ENCODE results near the gene CDK6.

Gene CDK6

DNA sequence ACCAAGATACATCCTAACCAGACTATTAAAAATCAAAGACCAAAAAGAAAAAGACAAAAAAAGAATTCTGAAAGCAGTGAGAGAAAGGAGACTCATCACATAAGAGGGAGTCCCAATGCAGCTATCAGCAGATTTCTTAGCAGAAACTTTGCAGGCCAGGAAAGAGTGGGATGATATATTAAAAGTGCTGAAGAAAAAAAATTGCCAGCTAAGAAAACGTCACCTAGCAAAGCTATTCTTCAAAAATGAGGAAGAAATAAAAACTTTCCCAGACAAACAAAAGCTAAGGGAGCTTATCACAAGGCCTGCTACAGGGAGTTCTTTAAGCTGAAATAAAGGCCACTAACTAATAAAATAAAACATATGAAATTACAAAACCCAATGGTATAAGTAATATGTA lies 40.5 kb upstream of the CDK6 start:
- H3K36me3 ChIP-seq (ENCODE audit: insufficient read depth, low read length): 0 out of 2 replicates have a peak, but pooled peaks cover 6% of the 10 kb centered on the region
- no peak overlapping the region for H3K4me2 ChIP-seq (ENCODE audit: insufficient read depth, low read length)
- no peak overlapping the region for H3K4me3 ChIP-seq (ENCODE audit: low read depth in 1 of 2, low read length in 2 of 2)
- no peak overlapping the region for H3K9ac ChIP-seq (ENCODE audit: low read depth, low read length)
- DNase-seq: no peak
- no peaks in the 10 kb centered on the region for H3K27me3 ChIP-seq (ENCODE audit: insufficient read depth, low read length, poor library complexity)
- H3K27ac ChIP-seq (ENCODE audit: low read length): no peak overlapping the region
- no peaks in the 10 kb centered on the region for H3K79me2 ChIP-seq (ENCODE audit: insufficient read depth, low read length)
- no peak for TF ChIP-seq EZH2 (IDR thresholded peaks at IDR 0.05; ENCODE audit: borderline replicate concordance, low read depth, low read length, severe bottlenecking)
- TF ChIP-seq, protein P1, sequence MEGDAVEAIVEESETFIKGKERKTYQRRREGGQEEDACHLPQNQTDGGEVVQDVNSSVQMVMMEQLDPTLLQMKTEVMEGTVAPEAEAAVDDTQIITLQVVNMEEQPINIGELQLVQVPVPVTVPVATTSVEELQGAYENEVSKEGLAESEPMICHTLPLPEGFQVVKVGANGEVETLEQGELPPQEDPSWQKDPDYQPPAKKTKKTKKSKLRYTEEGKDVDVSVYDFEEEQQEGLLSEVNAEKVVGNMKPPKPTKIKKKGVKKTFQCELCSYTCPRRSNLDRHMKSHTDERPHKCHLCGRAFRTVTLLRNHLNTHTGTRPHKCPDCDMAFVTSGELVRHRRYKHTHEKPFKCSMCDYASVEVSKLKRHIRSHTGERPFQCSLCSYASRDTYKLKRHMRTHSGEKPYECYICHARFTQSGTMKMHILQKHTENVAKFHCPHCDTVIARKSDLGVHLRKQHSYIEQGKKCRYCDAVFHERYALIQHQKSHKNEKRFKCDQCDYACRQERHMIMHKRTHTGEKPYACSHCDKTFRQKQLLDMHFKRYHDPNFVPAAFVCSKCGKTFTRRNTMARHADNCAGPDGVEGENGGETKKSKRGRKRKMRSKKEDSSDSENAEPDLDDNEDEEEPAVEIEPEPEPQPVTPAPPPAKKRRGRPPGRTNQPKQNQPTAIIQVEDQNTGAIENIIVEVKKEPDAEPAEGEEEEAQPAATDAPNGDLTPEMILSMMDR (IDR thresholded peaks at IDR 0.05; ENCODE audit: borderline replicate concordance, extremely low read depth, low read length, poor library complexity, severe bottlenecking): no peak
- ATAC-seq (ENCODE audit: insufficient read depth, low read depth): no peak
- no peaks in the 10 kb centered on the region for H4K20me1 ChIP-seq (ENCODE audit: insufficient read depth, low read length)
- H2AFZ ChIP-seq (ENCODE audit: low read depth, low read length): no peak overlapping the region
- no peaks in the 10 kb centered on the region for H3K4me1 ChIP-seq (ENCODE audit: insufficient read depth, low read length)
- peaks cover 4% of the 10 kb centered on the region for H3K9me3 ChIP-seq (ENCODE audit: insufficient read depth, low read length, severe bottlenecking)

DNA sequence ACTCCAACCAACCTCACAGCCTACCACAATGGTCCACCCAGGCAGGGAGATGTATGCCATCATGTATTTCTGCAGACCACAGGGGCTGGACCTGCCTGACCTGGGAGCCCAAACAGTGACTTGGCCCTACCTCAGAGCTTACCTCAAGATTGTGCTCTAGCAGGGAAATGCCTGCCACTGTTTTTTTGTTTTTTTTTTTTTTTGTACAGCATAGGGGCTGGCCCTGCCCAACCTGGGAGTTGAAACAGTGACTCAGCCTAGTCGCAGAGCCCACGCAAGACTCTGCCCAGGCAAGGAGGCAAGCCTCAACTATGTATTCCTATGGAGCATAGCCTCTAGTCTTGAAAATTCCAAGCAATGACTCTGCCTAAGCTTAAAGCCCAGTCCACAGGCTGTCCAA lies 39.3 kb upstream of the CDK6 start:
- no peak overlapping the region for H3K9ac ChIP-seq (ENCODE audit: low read depth, low read length)
- H3K79me2 ChIP-seq (ENCODE audit: insufficient read depth, low read length): no peaks in the 10 kb centered on the region
- 0 out of 2 replicates have a peak, but pooled peaks cover 6% of the 10 kb centered on the region for H3K36me3 ChIP-seq (ENCODE audit: insufficient read depth, low read length)
- H3K4me2 ChIP-seq (ENCODE audit: insufficient read depth, low read length): no peak overlapping the region
- no peak overlapping the region for H3K27ac ChIP-seq (ENCODE audit: low read length)
- H2AFZ ChIP-seq (ENCODE audit: low read depth, low read length): no peak overlapping the region
- no peak overlapping the region for H3K4me3 ChIP-seq (ENCODE audit: low read depth in 1 of 2, low read length in 2 of 2)
- H4K20me1 ChIP-seq (ENCODE audit: insufficient read depth, low read length): no peaks in the 10 kb centered on the region
- DNase-seq (no peak), ATAC-seq (ENCODE audit: insufficient read depth, low read depth) (peak; percentile 23; the same call in 1 of the 3 replicates)
- H3K9me3 ChIP-seq (ENCODE audit: insufficient read depth, low read length, severe bottlenecking): no peaks in the 10 kb centered on the region
- no peaks in the 10 kb centered on the region for H3K4me1 ChIP-seq (ENCODE audit: insufficient read depth, low read length)
- no peak for TF ChIP-seq EZH2 (IDR thresholded peaks at IDR 0.05; ENCODE audit: borderline replicate concordance, low read depth, low read length, severe bottlenecking)
- TF ChIP-seq, protein P1 (IDR thresholded peaks at IDR 0.05; ENCODE audit: borderline replicate concordance, extremely low read depth, low read length, poor library complexity, severe bottlenecking): no peak
- H3K27me3 ChIP-seq (ENCODE audit: insufficient read depth, low read length, poor library complexity): no peaks in the 10 kb centered on the region

DNA sequence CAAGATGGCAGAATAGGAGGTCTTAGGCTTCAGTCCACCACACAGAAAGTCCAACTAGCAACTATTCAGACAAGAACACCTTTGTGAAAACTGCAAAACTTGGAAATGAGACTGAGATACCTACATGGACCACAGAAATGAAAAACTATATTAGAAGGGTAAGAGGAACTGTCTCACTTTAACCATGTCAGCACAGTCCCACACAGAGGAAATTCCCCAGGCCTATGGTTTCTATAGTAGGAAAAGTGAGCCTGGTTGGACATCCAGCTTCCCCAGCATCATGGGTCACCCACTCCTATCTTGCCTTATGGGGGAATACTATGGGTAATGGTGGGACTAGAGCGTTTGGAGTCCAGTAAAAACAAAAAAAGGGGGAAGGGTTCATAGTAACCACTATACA lies 38.8 kb upstream of the CDK6 start:
- 0 out of 2 replicates have a peak, but pooled peaks cover 6% of the 10 kb centered on the region for H3K36me3 ChIP-seq (ENCODE audit: insufficient read depth, low read length)
- TF ChIP-seq EZH2 (IDR thresholded peaks at IDR 0.05; ENCODE audit: borderline replicate concordance, low read depth, low read length, severe bottlenecking): no peak
- TF ChIP-seq, protein P1 (IDR thresholded peaks at IDR 0.05; ENCODE audit: borderline replicate concordance, extremely low read depth, low read length, poor library complexity, severe bottlenecking): no peak
- ATAC-seq (ENCODE audit: insufficient read depth, low read depth): no peak
- H3K27me3 ChIP-seq (ENCODE audit: insufficient read depth, low read length, poor library complexity): no peaks in the 10 kb centered on the region
- H3K4me1 ChIP-seq (ENCODE audit: insufficient read depth, low read length): no peaks in the 10 kb centered on the region
- no peak for DNase-seq
- H3K27ac ChIP-seq (ENCODE audit: low read length): no peak overlapping the region
- H3K79me2 ChIP-seq (ENCODE audit: insufficient read depth, low read length): no peaks in the 10 kb centered on the region
- no peak overlapping the region for H3K4me2 ChIP-seq (ENCODE audit: insufficient read depth, low read length)
- H3K4me3 ChIP-seq (ENCODE audit: low read depth in 1 of 2, low read length in 2 of 2): no peak overlapping the region
- H3K9ac ChIP-seq (ENCODE audit: low read depth, low read length): no peak overlapping the region
- no peak overlapping the region for H2AFZ ChIP-seq (ENCODE audit: low read depth, low read length)
- no peaks in the 10 kb centered on the region for H3K9me3 ChIP-seq (ENCODE audit: insufficient read depth, low read length, severe bottlenecking)
- H4K20me1 ChIP-seq (ENCODE audit: insufficient read depth, low read length): no peaks in the 10 kb centered on the region

DNA sequence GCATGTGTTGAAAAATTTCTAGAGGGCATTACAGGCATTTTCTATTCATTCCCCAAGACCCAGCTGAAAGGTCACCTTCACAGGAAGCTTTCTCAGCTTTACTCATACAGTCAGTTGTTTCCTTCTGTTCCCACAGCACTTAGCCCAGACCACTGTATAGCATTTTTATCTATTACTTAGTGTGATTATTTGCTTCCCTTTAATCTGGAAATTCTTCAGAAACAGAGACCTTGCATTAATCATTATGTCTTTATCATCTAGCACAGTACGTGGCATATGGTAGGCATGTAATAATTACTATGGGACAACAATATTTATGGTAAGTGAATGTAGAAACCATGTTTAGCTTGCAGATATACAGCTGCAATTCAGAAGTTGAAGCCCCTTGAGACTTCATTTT lies 38.2 kb upstream of the CDK6 start:
- DNase-seq (no peak), ATAC-seq (ENCODE audit: insufficient read depth, low read depth) (no peak)
- no peak overlapping the region for H3K4me2 ChIP-seq (ENCODE audit: insufficient read depth, low read length)
- no peaks in the 10 kb centered on the region for H3K27me3 ChIP-seq (ENCODE audit: insufficient read depth, low read length, poor library complexity)
- H3K9ac ChIP-seq (ENCODE audit: low read depth, low read length): no peak overlapping the region
- H4K20me1 ChIP-seq (ENCODE audit: insufficient read depth, low read length): no peaks in the 10 kb centered on the region
- H3K4me1 ChIP-seq (ENCODE audit: insufficient read depth, low read length): no peaks in the 10 kb centered on the region
- 0 out of 2 replicates have a peak, but pooled peaks cover 6% of the 10 kb centered on the region for H3K36me3 ChIP-seq (ENCODE audit: insufficient read depth, low read length)
- H3K27ac ChIP-seq (ENCODE audit: low read length): no peak overlapping the region
- H3K79me2 ChIP-seq (ENCODE audit: insufficient read depth, low read length): no peaks in the 10 kb centered on the region
- no peak overlapping the region for H2AFZ ChIP-seq (ENCODE audit: low read depth, low read length)
- H3K9me3 ChIP-seq (ENCODE audit: insufficient read depth, low read length, severe bottlenecking): no peaks in the 10 kb centered on the region
- TF ChIP-seq EZH2 (IDR thresholded peaks at IDR 0.05; ENCODE audit: borderline replicate concordance, low read depth, low read length, severe bottlenecking): no peak
- TF ChIP-seq, protein P1 (IDR thresholded peaks at IDR 0.05; ENCODE audit: borderline replicate concordance, extremely low read depth, low read length, poor library complexity, severe bottlenecking): no peak
- H3K4me3 ChIP-seq (ENCODE audit: low read depth in 1 of 2, low read length in 2 of 2): no peak overlapping the region
